HepG2 (cell line): ENCODE data around the gene AKAP12. TPM values are rescaled to one million over a fixed set of nuclear protein-coding genes. Genes with fewer than 3 reads are reported as not detected.

Experiments
- ARID2 ChIP-seq: sonication (generic); formaldehyde crosslinking; IDR thresholded peaks from 2 replicates; pipeline ENCODE4 v1.8.1; 2022; ENCODE audit warnings: mild to moderate bottlenecking, missing genetic modification reagents, borderline replicate concordance
- CBX5 ChIP-seq: sonication (generic); formaldehyde crosslinking; IDR thresholded peaks from 2 replicates; pipeline ENCODE4 v1.4.0; 2020; ENCODE audit warnings: missing genetic modification reagents, borderline replicate concordance
- CCDC6 ChIP-seq: sonication (generic); formaldehyde crosslinking; IDR thresholded peaks from 2 replicates; pipeline ENCODE4 v1.8.1; 2022; ENCODE audit warnings: mild to moderate bottlenecking, missing genetic modification reagents, moderate library complexity
- GABPB1 ChIP-seq: IDR thresholded peaks from 2 replicates; pipeline ENCODE4 v1.6.1; 2016; ENCODE audit warnings: mild to moderate bottlenecking, missing genetic modification reagents, moderate library complexity, missing compliant biosample characterization
- GFI1 ChIP-seq: sonication (generic); formaldehyde crosslinking; IDR thresholded peaks from 2 replicates; pipeline ENCODE4 v1.5.0; 2020; ENCODE audit warnings: missing genetic modification reagents, mild to moderate bottlenecking, borderline replicate concordance
- HCFC1 ChIP-seq: fragments of 150-350 bp; IDR thresholded peaks from 2 replicates; pipeline ENCODE4 v1.6.1; 2014; ENCODE audit warnings: low read depth, low read length
- KDM6A ChIP-seq: IDR thresholded peaks from 2 replicates; pipeline ENCODE4 v1.6.1; 2016; ENCODE audit warnings: low read depth
- MYC ChIP-seq: sonication (generic); formaldehyde crosslinking; IDR thresholded peaks from 2 replicates; pipeline ENCODE4 v1.9.0; 2021; ENCODE audit warnings: missing genetic modification reagents, borderline replicate concordance
- NCOA5 ChIP-seq: sonication (generic); formaldehyde crosslinking; IDR thresholded peaks from 2 replicates; pipeline ENCODE4 v1.4.0; 2020; ENCODE audit warnings: missing genetic modification reagents
- PHB2 ChIP-seq: fragments of 450-650 bp; IDR thresholded peaks from 2 replicates; pipeline ENCODE4 v1.6.1; 2018; ENCODE audit not compliant: partially characterized antibody
- PHF8 ChIP-seq: sonication (generic); formaldehyde crosslinking; IDR thresholded peaks from 2 replicates; pipeline ENCODE4 v1.5.0; 2020; ENCODE audit warnings: missing genetic modification reagents
- PRPF4 ChIP-seq: fragments of 200-400 bp; formaldehyde crosslinking; IDR thresholded peaks from 2 replicates; pipeline ENCODE4 v1.6.1; 2016; ENCODE audit warnings: low read length, low read depth; ENCODE audit not compliant: poor library complexity, severe bottlenecking
- RARA ChIP-seq: IDR thresholded peaks from 2 replicates; pipeline ENCODE4 v1.6.1; 2016; ENCODE audit warnings: missing genetic modification reagents, missing compliant biosample characterization
- RFX5 ChIP-seq: IDR thresholded peaks from 2 replicates; pipeline ENCODE4 v1.6.1; 2011; ENCODE audit warnings: low read depth, low read length, improper control_type of control experiment
- TMF1 ChIP-seq: sonication (generic); formaldehyde crosslinking; IDR thresholded peaks from 2 replicates; pipeline ENCODE4 v1.8.1; 2022; ENCODE audit warnings: low read depth, missing genetic modification reagents
- XRCC5 ChIP-seq: fragments of 200-400 bp; formaldehyde crosslinking; optimal IDR thresholded peaks from 2 replicates; pipeline ENCODE3; 2017; ENCODE audit warnings: mild to moderate bottlenecking, low read length
- ZFP1 ChIP-seq: IDR thresholded peaks from 2 replicates; pipeline ENCODE4 v1.6.1; 2016
- ZNF546 ChIP-seq: sonication (generic); formaldehyde crosslinking; conservative IDR thresholded peaks from 2 replicates; pipeline ENCODE4 v1.8.1; 2023; ENCODE audit warnings: mild to moderate bottlenecking, missing genetic modification reagents
- polyA plus RNA-seq, 8 experiments: library from polyadenylated mRNA; depleted of rRNA in 3 of 8; stranded (reverse) in 7 of 8; unstranded in 1 of 8; fragments of >200 nt; fragmentation: Illumina TruSeq in 4 of 8; extraction: Trizol in 4 of 8; gene quantifications; 2 replicates each; pipeline versions ENCODE4 v1.2.1 to v1.2.3, GENCODE V29; 2011 to 2016; ENCODE audit warnings: low read depth in 4 of 8, missing spikeins in 1 of 8, mixed read lengths in 1 of 8; ENCODE audit not compliant: insufficient read depth in 1 of 8
- total RNA-seq, 5 experiments: library from RNA; depleted of rRNA; stranded (reverse); fragments of >200 nt; fragmentation: Illumina TruSeq; extraction: Trizol; gene quantifications; 2 replicates each; pipeline ENCODE4 v1.2.3, GENCODE V29; 2016; ENCODE audit warnings: low read depth in 1 of 5
- TF ChIP-seq, protein P1 (sequence below): sonication (generic); formaldehyde crosslinking; IDR thresholded peaks from 2 replicates; pipeline ENCODE4 v1.4.0; 2020; ENCODE audit warnings: missing genetic modification reagents, borderline replicate concordance
- TF ChIP-seq, protein P2 (sequence below): sonication (generic); formaldehyde crosslinking; IDR thresholded peaks from 2 replicates; pipeline ENCODE4 v1.8.1; 2022; ENCODE audit warnings: low read depth, mild to moderate bottlenecking, missing genetic modification reagents
- TF ChIP-seq, protein P3 (sequence below): sonication (generic); formaldehyde crosslinking; IDR thresholded peaks from 2 replicates; pipeline ENCODE4 v1.8.0; 2022; ENCODE audit warnings: mild to moderate bottlenecking, missing genetic modification reagents
- TF ChIP-seq, protein P4 (sequence below): sonication (generic); formaldehyde crosslinking; IDR thresholded peaks from 2 replicates; pipeline ENCODE4 v1.5.0; 2020; ENCODE audit warnings: missing genetic modification reagents

AKAP12 gene
- total and polyA plus RNA-seq, 2 of the 13 experiments (the other 11 are each of a cell fraction or from before 2014, with no cell fraction given) = 10.6 to 19.0 TPM

DNA sequence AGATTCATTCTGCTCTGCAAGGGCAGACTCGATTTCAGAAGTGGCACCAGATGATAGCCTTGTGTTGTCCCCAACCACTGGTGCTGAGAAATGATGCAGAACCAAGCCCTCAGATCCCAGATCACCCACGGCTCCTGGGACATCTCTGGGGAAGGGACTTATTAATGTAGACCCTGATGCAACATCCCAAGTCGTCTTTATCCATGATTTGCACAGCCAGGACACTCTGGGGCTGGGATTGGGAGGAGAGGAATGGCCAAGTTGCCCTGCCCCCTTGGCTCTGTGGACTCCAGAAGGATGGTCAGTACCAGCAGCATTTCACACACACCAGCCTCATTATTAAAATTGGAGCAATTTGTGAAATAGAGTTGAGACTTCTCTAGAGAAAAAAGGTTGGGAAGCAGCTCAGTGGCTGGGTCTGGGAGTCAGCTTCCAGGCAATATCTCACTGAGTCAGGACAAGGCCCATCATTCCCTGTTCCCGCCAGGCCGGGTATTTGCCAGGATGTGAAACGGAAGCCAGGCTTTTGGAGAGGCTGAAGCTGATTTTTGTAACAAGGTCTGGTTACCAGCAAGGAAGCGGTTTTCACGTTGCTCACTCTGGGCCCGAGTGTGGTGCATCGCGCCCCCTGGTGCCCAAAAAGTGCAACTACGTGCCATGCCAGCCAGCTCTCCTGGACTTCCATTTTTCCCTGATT lies 84.2 kb downstream of the AKAP12 start (continued):
- TF ChIP-seq, protein P1, sequence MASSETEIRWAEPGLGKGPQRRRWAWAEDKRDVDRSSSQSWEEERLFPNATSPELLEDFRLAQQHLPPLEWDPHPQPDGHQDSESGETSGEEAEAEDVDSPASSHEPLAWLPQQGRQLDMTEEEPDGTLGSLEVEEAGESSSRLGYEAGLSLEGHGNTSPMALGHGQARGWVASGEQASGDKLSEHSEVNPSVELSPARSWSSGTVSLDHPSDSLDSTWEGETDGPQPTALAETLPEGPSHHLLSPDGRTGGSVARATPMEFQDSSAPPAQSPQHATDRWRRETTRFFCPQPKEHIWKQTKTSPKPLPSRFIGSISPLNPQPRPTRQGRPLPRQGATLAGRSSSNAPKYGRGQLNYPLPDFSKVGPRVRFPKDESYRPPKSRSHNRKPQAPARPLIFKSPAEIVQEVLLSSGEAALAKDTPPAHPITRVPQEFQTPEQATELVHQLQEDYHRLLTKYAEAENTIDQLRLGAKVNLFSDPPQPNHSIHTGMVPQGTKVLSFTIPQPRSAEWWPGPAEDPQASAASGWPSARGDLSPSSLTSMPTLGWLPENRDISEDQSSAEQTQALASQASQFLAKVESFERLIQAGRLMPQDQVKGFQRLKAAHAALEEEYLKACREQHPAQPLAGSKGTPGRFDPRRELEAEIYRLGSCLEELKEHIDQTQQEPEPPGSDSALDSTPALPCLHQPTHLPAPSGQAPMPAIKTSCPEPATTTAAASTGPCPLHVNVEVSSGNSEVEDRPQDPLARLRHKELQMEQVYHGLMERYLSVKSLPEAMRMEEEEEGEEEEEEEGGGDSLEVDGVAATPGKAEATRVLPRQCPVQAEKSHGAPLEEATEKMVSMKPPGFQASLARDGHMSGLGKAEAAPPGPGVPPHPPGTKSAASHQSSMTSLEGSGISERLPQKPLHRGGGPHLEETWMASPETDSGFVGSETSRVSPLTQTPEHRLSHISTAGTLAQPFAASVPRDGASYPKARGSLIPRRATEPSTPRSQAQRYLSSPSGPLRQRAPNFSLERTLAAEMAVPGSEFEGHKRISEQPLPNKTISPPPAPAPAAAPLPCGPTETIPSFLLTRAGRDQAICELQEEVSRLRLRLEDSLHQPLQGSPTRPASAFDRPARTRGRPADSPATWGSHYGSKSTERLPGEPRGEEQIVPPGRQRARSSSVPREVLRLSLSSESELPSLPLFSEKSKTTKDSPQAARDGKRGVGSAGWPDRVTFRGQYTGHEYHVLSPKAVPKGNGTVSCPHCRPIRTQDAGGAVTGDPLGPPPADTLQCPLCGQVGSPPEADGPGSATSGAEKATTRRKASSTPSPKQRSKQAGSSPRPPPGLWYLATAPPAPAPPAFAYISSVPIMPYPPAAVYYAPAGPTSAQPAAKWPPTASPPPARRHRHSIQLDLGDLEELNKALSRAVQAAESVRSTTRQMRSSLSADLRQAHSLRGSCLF = no peak
- TF ChIP-seq PHF8 (CRISPR knock-in tag) (no peak), PHB2 (no peak), KDM6A (no peak), PRPF4 (no peak), TMF1 (CRISPR knock-in tag) (no peak), ZFP1 (no peak), GABPB1 (peak; percentile 31; the same call in 1 of the 2 replicates), MYC (CRISPR knock-in tag) (peak; percentile 71; the same call in 1 of the 2 replicates), ZNF546 (no peak), ARID2 (CRISPR knock-in tag) (no peak), CCDC6 (no peak), HCFC1 (no peak), CBX5 (CRISPR knock-in tag) (peak; percentile 65; the same call in 1 of the 2 replicates), NCOA5 (CRISPR knock-in tag) (no peak), RARA (CRISPR knock-in tag) (no peak), RFX5 (no peak), XRCC5 (peak; percentile 77), GFI1 (CRISPR knock-in tag) (peak; percentile 48; the same call in 1 of the 2 replicates)
- TF ChIP-seq, protein P2, sequence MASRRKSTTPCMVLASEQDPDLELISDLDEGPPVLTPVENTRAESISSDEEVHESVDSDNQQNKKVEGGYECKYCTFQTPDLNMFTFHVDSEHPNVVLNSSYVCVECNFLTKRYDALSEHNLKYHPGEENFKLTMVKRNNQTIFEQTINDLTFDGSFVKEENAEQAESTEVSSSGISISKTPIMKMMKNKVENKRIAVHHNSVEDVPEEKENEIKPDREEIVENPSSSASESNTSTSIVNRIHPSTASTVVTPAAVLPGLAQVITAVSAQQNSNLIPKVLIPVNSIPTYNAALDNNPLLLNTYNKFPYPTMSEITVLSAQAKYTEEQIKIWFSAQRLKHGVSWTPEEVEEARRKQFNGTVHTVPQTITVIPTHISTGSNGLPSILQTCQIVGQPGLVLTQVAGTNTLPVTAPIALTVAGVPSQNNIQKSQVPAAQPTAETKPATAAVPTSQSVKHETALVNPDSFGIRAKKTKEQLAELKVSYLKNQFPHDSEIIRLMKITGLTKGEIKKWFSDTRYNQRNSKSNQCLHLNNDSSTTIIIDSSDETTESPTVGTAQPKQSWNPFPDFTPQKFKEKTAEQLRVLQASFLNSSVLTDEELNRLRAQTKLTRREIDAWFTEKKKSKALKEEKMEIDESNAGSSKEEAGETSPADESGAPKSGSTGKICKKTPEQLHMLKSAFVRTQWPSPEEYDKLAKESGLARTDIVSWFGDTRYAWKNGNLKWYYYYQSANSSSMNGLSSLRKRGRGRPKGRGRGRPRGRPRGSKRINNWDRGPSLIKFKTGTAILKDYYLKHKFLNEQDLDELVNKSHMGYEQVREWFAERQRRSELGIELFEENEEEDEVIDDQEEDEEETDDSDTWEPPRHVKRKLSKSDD (CRISPR knock-in tag) = no peak
- TF ChIP-seq, protein P3, sequence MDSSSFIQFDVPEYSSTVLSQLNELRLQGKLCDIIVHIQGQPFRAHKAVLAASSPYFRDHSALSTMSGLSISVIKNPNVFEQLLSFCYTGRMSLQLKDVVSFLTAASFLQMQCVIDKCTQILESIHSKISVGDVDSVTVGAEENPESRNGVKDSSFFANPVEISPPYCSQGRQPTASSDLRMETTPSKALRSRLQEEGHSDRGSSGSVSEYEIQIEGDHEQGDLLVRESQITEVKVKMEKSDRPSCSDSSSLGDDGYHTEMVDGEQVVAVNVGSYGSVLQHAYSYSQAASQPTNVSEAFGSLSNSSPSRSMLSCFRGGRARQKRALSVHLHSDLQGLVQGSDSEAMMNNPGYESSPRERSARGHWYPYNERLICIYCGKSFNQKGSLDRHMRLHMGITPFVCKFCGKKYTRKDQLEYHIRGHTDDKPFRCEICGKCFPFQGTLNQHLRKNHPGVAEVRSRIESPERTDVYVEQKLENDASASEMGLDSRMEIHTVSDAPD (CRISPR knock-in tag) = no peak
- TF ChIP-seq, protein P4, sequence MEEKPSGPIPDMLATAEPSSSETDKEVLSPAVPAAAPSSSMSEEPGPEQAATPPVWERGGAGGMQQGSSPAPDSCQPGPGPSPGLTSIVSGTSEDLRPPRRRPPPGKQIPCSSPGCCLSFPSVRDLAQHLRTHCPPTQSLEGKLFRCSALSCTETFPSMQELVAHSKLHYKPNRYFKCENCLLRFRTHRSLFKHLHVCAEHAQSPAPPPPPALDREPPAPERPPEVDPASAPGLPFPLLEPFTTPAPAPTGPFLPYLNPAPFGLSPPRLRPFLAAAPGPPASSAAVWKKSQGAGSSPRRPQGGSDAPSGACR (CRISPR knock-in tag) = 0 out of 2 replicates have a peak, but pooled peaks have one; percentile 72
